DOHH2 (cell line): ENCODE data around the gene CCDC85C.

ENCODE experiments used
- H3F3A ChIP-seq: fragments of 200-600 bp; sonication (generic), shearing (Covaris generic); 2 replicates; pipeline ENCODE4 v1.6.0; 2016; ENCODE audit warnings: antibody characterized with exemption, mild to moderate bottlenecking; ENCODE audit not compliant: control insufficient read depth, insufficient read depth
- H3K27ac ChIP-seq: fragments of 200-600 bp; sonication (generic); 2 replicates; pipeline ENCODE4 v1.5.1; 2014; ENCODE audit warnings: low read depth, mild to moderate bottlenecking, low read length, moderate library complexity
- H3K27me3 ChIP-seq: fragments of 200-600 bp; sonication (generic); 2 replicates; pipeline ENCODE4 v1.6.1; 2014; ENCODE audit warnings: mild to moderate bottlenecking, low read length, mixed read lengths; ENCODE audit not compliant: control insufficient read depth
- H3K36me3 ChIP-seq: fragments of 200-600 bp; sonication (generic); 2 replicates; pipeline ENCODE4 v1.6.1; 2014; ENCODE audit warnings: mild to moderate bottlenecking, low read length, moderate library complexity, mixed read lengths; ENCODE audit not compliant: control insufficient read depth
- H3K4me1 ChIP-seq: fragments of 200-600 bp; sonication (generic); 2 replicates; pipeline ENCODE4 v1.6.1; 2014; ENCODE audit warnings: mild to moderate bottlenecking, low read length, mixed read lengths; ENCODE audit not compliant: control insufficient read depth
- H3K4me2 ChIP-seq: fragments of 200-600 bp; sonication (generic); 2 replicates; pipeline ENCODE4 v1.6.0; 2014; ENCODE audit warnings: mild to moderate bottlenecking, low read length, moderate library complexity
- H3K4me3 ChIP-seq: fragments of 200-600 bp; sonication (generic); 2 replicates; pipeline ENCODE4 v1.5.1; 2014; ENCODE audit warnings: mild to moderate bottlenecking, low read length, mixed read lengths
- H3K79me2 ChIP-seq: fragments of 200-600 bp; sonication (generic); 2 replicates; pipeline ENCODE4 v1.6.1; 2014; ENCODE audit warnings: mild to moderate bottlenecking, low read length, mixed read lengths; ENCODE audit not compliant: control insufficient read depth
- H3K9me2 ChIP-seq: fragments of 200-600 bp; sonication (generic); replicated peaks from 2 replicates; pipeline ENCODE4 v1.6.1; 2014; ENCODE audit warnings: mild to moderate bottlenecking, low read length, mixed read lengths; ENCODE audit not compliant: control insufficient read depth
- H3K9me3 ChIP-seq: fragments of 200-600 bp; sonication (generic); 2 replicates; pipeline ENCODE4 v1.6.1; 2014; ENCODE audit warnings: antibody characterized with exemption, low read length, mixed read lengths; ENCODE audit not compliant: control insufficient read depth, insufficient read depth
- H4K20me1 ChIP-seq: fragments of 200-600 bp; sonication (generic); 2 replicates; pipeline ENCODE4 v1.6.0; 2014; ENCODE audit warnings: low read depth, mild to moderate bottlenecking, antibody characterized with exemption, low read length, moderate library complexity; ENCODE audit not compliant: control insufficient read depth, insufficient read depth
- EZH2phosphoT487 ChIP-seq: fragments of 200-600 bp; sonication (generic); IDR thresholded peaks from 2 replicates; pipeline ENCODE4 v1.6.1; 2017; ENCODE audit warnings: borderline replicate concordance, mild to moderate bottlenecking, antibody characterized with exemption, low read length, moderate library complexity, mixed read lengths
- TF ChIP-seq, protein P1 (sequence below): fragments of 200-600 bp; sonication (generic); IDR thresholded peaks from one replicate; pipeline ENCODE4 v1.5.1; 2014; ENCODE audit warnings: antibody characterized with exemption, mild to moderate bottlenecking, low read depth, low read length; ENCODE audit not compliant: poor library complexity, severe bottlenecking

Gene CCDC85C

DNA sequence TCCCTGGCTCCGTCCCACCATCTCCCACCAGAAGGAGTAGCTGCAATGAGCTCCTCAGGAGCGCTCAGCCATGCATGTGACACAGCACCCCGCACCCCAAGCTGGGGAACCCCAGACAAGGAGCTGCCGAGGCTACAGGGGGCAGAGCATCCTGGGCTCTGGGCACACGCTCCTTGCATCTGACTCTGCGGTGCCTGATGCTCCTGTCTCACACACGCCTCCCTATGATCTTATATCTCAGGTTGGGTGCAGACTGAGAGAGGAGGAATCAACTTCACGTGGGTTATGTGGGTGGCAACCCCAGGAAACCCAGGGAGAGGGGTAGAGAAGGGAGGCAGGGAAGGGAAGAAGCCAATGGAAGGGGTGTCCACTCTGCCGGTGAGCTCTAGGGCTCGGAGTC is 62.8 kb downstream of the CCDC85C start:
- 0 out of 2 replicates have a peak, but pooled peaks cover 3% of the 10 kb centered on the region for H4K20me1 ChIP-seq
- H3K27ac ChIP-seq, result no peak overlapping the region
- no peak for TF ChIP-seq EZH2phosphoT487
- TF ChIP-seq, protein P1, sequence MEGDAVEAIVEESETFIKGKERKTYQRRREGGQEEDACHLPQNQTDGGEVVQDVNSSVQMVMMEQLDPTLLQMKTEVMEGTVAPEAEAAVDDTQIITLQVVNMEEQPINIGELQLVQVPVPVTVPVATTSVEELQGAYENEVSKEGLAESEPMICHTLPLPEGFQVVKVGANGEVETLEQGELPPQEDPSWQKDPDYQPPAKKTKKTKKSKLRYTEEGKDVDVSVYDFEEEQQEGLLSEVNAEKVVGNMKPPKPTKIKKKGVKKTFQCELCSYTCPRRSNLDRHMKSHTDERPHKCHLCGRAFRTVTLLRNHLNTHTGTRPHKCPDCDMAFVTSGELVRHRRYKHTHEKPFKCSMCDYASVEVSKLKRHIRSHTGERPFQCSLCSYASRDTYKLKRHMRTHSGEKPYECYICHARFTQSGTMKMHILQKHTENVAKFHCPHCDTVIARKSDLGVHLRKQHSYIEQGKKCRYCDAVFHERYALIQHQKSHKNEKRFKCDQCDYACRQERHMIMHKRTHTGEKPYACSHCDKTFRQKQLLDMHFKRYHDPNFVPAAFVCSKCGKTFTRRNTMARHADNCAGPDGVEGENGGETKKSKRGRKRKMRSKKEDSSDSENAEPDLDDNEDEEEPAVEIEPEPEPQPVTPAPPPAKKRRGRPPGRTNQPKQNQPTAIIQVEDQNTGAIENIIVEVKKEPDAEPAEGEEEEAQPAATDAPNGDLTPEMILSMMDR, result no peak
- H3K36me3 ChIP-seq, result no peaks in the 10 kb centered on the region
- no peaks in the 10 kb centered on the region for H3K79me2 ChIP-seq
- no peak overlapping the region for H3K4me3 ChIP-seq
- H3K27me3 ChIP-seq, result no peaks in the 10 kb centered on the region
- H3K9me3 ChIP-seq, result no peaks in the 10 kb centered on the region
- no peak overlapping the region for H3K4me2 ChIP-seq
- H3K4me1 ChIP-seq, result no peaks in the 10 kb centered on the region
- H3F3A ChIP-seq, result no peaks in the 10 kb centered on the region
- no peaks in the 10 kb centered on the region for H3K9me2 ChIP-seq

DNA sequence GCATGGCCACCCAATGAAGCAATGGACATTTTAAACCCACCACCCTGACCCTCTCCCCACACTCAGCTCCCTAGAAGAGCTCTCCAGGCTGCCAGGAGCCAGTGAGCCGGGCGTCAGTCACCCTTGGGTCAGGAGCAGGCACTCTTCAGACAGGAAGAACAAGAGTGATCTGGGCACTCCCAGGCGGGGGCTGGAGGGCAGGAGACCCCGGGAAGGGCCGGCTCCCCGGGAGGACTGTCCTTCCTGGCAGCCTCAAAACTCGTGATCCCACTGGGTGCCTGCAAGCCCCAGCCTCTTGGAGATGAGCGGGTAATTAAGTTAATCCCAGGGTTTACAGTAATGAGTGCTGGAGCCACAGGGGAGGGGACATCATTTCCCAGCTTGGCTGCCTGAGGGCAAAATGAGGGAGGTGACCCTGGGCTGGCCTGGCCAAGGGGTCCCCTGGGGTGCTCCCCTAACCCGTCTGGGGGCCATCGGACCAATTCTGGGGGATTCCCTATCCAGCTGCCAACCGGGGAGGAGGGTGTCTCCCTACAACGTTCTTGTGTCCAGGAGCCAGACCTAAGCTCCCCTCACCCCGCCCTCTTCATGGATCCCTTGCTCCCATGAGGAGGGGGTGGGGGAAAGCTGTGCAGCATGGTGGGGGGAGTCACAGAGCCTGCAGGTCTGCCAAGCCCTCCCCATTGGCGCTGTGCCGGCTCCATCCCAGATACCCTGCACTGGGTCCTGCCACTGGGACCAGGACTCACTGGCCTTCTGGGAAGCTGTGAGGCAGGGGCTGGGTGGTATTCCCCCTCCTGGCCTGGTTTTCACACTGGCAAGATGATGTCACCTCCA is 63.6 kb downstream of the CCDC85C start:
- no peak overlapping the region for H3K4me2 ChIP-seq
- H3K27ac ChIP-seq, result no peak overlapping the region
- H3K27me3 ChIP-seq, result no peaks in the 10 kb centered on the region
- H3K36me3 ChIP-seq, result no peaks in the 10 kb centered on the region
- no peaks in the 10 kb centered on the region for H3K4me1 ChIP-seq
- no peak overlapping the region for H3K4me3 ChIP-seq
- no peaks in the 10 kb centered on the region for H3K79me2 ChIP-seq
- no peaks in the 10 kb centered on the region for H3K9me2 ChIP-seq
- H3K9me3 ChIP-seq, result no peaks in the 10 kb centered on the region
- TF ChIP-seq, protein P1, result no peak
- no peak for TF ChIP-seq EZH2phosphoT487
- 0 out of 2 replicates have a peak, but pooled peaks cover 3% of the 10 kb centered on the region for H4K20me1 ChIP-seq
- no peaks in the 10 kb centered on the region for H3F3A ChIP-seq

DNA sequence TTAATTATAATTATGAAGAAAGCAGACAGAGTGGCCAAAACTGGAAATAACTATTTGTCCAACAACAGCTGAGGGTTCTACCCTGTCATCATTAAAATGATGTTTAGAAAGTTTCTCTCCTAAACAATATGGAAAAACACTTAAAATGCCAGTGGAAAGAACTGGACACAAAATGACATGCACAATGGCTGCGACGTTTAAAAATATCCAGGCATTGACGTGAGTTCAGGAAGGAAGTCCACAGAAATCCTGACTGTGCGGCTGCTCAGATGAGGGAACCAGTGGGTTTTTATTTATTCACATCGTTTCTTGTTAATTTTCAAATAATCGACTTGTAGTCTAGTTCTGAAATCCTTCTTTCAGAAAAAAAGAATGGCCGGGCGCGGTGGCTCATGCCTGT is 64.5 kb downstream of the CCDC85C start:
- H3K27ac ChIP-seq, result no peak overlapping the region
- no peak overlapping the region for H3K4me3 ChIP-seq
- H3K4me2 ChIP-seq, result no peak overlapping the region
- H3K36me3 ChIP-seq, result no peaks in the 10 kb centered on the region
- no peaks in the 10 kb centered on the region for H3K27me3 ChIP-seq
- H3K4me1 ChIP-seq, result no peaks in the 10 kb centered on the region
- TF ChIP-seq EZH2phosphoT487, result no peak
- TF ChIP-seq, protein P1, result no peak
- no peaks in the 10 kb centered on the region for H3K9me3 ChIP-seq
- no peaks in the 10 kb centered on the region for H3K79me2 ChIP-seq
- no peaks in the 10 kb centered on the region for H3K9me2 ChIP-seq
- no peaks in the 10 kb centered on the region for H4K20me1 ChIP-seq
- H3F3A ChIP-seq, result no peaks in the 10 kb centered on the region
